NCI-H82 treated with DMSO at 0.1 percent for 48 hours (cell line): ENCODE results near the gene FIS1.
"Not testable (repeated sequence)": the region's sequence is repeated elsewhere in the genome, so short reads cannot be mapped to it uniquely, and the experiment has no call there.

ENCODE experiments used
- DNase-seq: peaks from one replicate; lab custom pipeline; 2025; ENCODE audit not compliant: unreplicated experiment; lab: John Stamatoyannopoulos, UW

Gene FIS1

DNA sequence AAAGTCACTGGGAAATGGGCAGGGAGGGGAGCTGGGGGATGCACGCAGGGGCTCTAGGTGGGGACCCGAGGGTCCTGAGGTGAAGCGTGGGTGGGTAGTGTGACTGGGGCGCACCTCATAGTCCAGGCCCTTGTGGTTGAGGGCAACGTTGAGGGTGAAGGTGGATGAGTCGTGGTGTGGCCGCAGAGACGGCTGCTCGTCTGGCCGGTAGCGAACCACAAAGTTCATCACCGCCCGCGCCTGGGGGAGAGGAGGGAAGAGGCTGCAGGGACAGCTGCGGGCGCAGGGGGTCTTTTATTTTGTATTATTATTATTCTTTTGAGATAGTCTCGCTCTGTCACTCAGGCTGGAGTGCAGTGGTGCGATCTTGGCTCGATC lies 38.2 kb downstream of the FIS1 start:
- no peak for DNase-seq

- no peak for DNase-seq
Observed at GRCh38 chr7:101205901-101206664, 38.8 kb downstream of the FIS1 start.

GRCh38 chr7:101203740-101204738 lies 40.8 kb downstream of the FIS1 start:
- not testable (repeated sequence) for DNase-seq

GRCh38 chr7:101202603-101202918 lies 42.3 kb downstream of the FIS1 start:
- DNase-seq = no peak

DNA sequence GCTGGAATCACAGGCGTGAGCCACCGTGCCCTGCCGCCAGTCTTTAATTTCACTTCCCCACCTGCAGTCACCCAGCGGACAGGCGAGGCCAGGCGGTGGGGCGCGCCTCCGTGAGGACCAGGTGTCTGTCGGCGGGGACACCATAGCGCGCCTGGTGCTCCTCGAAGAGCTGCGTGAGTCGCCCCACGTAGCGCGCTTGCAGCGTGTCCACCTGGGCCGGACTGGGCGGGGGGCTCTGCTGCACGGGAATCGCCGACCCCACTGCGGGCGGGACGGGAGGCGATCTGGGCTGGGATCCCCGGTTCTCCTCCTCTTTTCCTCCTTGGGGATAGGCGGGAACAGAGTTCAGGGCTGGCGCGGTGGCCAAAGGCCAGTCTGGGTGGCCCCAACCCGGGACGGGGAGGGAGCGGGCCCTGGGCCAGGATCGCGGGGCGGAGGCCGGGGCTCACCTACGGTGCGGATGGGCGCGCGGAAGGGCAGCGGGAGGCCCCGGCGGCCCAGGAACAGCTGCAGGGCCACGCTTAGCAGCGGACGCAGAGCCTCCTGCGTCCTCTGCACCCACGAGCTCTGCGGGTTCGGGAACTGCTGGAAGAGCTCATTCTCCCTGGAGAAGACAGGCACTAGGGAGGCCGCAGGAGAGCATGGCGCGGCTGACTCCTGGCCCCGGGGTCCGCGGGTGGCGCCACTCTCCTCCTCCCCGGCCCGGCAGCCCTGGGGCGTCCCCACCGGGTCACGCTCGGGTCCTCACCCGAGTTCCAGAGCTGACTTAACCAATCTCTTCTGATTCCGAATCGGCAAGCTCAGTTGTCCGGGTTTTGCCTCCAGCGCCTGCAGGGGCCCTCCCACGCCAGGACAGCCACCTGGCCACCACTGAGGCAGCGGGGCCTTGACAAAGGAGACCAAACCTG lies 42.9 kb downstream of the FIS1 start:
- DNase-seq = no peak

DNA sequence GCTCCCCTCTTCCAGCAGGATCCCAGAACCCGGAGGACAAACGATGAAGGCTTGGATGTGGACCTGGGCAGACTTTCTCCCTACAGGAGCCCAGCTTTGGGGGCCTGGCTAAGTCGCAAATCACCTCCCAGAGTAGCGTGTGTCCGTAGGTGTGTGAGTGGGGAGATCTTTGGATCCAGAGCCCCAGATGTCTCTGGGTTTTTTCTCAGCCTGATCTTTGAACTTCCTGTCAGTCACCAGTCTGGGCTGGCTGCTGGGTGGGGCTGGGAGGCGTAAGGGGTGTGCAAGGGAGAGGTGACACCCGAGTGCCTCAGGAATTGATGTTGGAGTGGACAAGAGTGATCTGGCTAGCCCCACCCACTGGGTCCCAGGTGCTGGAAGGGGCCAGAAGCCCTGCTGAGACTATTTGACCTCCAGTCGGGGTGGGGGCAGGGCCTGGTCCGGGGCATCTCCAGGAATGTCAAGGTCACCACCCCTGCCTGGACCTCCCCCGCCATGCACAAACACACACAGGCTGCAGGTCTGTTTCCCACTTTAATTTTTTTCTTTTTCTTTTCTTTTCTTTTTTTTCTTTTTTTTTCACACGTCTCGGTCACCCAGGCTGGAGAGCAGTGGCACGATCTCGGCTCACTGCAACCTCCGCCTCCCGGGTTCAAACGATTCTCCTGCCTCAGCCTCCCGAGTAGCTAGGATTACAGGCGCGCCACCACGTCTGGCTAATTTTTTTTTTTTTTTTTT lies 43.9 kb downstream of the FIS1 start, which contains the start of gene MOGAT3:
MOGAT3 (minus strand) TSS at position 175 of the 738 bp plus-strand sequence. CDS start 182 bp downstream, outside the sequence.
- no peak for DNase-seq

- DNase-seq = no peak
Observed at GRCh38 chr7:101200504-101200861, 44.4 kb downstream of the FIS1 start.

DNA sequence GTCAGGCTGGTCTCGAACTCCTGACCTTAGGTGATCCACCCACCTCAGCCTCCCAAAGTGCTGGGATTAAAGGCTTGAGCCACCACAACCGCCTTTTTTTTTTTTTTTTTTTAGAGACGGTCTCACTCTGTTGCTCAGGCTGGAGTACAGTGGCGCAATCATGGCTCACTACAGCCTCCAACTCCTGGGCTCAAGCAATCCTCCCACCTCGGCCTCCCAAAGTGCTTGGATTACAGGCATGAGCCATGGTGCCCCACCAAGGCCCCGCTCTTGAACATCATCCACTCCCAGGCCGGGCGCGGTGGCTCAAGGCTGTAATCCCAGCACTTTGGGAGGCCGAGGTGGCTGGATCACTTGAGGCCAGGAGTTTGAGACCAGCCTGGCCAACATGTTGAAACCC lies 45.4 kb downstream of the FIS1 start:
- not testable (repeated sequence) for DNase-seq

DNA sequence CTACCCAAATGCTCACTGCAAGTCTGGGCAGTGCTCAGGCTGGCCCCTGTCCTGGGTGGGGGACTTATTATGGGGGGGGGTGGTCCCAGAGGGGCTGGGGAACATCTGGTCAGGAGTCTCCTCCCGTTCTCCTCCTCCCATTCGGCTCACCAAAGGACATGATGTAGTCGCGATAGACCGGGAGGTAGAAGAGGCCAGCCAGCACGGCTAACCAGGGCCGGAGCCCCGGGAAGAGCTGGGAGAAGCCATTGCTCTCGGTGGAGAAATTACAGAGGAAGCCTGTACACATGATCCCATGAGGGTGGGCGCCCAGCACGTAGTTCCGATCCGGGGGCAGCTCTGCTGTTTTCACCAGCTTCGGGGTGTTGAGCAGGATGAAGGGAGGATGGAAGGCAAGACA lies 46.4 kb downstream of the FIS1 start:
- DNase-seq = no peak

DNA sequence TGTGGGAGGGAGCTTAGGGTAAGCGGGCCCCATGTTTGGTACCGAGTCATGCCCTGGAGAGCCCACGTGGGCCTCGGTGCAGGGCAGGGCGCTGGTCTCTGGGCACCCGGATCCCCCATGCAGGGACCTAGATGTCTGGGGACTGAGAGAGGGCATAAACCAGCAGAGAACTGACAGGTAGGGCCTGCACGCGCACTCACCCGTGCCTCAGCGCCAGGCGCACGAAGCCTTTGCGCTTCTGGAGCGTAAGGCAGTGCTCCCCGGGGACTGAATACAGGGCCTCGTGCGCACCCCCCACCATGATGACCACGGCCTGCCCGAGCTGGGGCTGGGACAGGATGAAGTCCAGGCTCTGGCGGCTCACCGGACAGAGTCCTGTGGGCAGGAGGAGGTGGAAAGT lies 46.9 kb downstream of the FIS1 start:
- no peak for DNase-seq

DNA sequence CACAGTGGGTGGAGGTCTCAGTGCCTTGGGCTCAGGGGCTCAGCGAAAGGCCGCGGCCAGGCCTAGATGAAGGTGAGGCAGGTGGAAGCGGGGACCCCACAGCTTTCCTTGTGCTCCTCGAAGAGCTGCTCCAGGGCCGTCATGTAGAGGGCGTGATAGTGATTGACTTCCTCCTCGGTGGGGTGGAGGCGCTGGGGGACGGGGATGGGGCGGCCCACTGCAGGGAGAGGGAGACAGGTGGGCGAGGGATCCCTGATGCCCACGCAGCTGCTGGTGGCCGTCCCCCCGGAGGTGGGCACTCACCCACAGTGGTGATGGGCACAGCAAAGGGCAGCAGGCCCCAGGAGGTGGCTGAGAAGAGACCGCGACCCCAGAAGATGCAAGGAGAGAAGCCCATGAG lies 49.0 kb downstream of the FIS1 start:
- no peak for DNase-seq
